ENCODE measurements around the gene MAPKAPK5. TPM values are rescaled to one million over a fixed set of nuclear protein-coding genes. Genes with fewer than 3 reads are reported as not detected.

MAPKAPK5 gene
- total and polyA plus RNA-seq, 9 of the 15 experiments (the other 6 are each of a cell fraction or from before 2014, with no cell fraction given): 11.6 to 72.1 (median 60.4) TPM

GRCh38 chr12:111870216-111870615 is 28.2 kb downstream of the MAPKAPK5 start:
- no peak for DNase-seq (ENCODE audit: extremely low read depth in 1 of 4, low spot score in 3 of 4)
- Histone ChIP-seq H3K9me1 (ENCODE audit: control insufficient read depth, insufficient read depth, low read length) (no peaks in the 10 kb centered on the region), H3K4me1 (replicated peaks in 1 of 2; ENCODE audit: control insufficient read depth in 2 of 2, insufficient read depth in 2 of 2, low read length in 2 of 2) (no peaks in the 10 kb centered on the region), H3K27ac (ENCODE audit: extremely low read depth, low read depth, low read length) (no peak overlapping the region), H3K79me2 (ENCODE audit: control insufficient read depth, insufficient read depth, low read length) (peaks cover under 1% of the 10 kb centered on the region; the same call in 2 of the 3 replicates), H3K4me3 (no peak overlapping the region), H4K20me1 (replicated peaks; ENCODE audit: control insufficient read depth, insufficient read depth, low read length) (no peaks in the 10 kb centered on the region), H3K27me3 (ENCODE audit: control insufficient read depth in 2 of 2, insufficient read depth in 2 of 2, low read length in 2 of 2) (no peaks in the 10 kb centered on the region), H3K36me3 (ENCODE audit: control insufficient read depth, insufficient read depth, low read length) (peaks cover 83% of the 10 kb centered on the region), H3K9ac (ENCODE audit: insufficient read depth in 1 of 2, low read depth in 2 of 2, low read length in 2 of 2) (no peak overlapping the region), H3K4me2 (ENCODE audit: insufficient read depth, low read length) (no peak overlapping the region), H3K9me3 (replicated peaks; ENCODE audit: control insufficient read depth, insufficient read depth, low read depth, low read length) (no peaks in the 10 kb centered on the region), H2AFZ (ENCODE audit: low read depth, low read length) (no peak overlapping the region)
- ChIA-PET POLR2A (interaction anchor here (0.6 to 1.8 kb wide), 3 partner anchors 9 to 32 kb away, joined by 3 to 4 read pairs (median 3); partner anchors contain the start of gene MAPKAPK5), CTCF (ENCODE audit: low intra/inter-chr PET ratio) (no interaction called here)
- no peak for FAIRE-seq
- no peak for TF ChIP-seq EHMT2 (IDR thresholded peaks at IDR 0.05)
- TF ChIP-seq HNRNPK (IDR thresholded peaks at IDR 0.05; ENCODE audit: low read depth, low read length, poor library complexity, severe bottlenecking): no peak
- TF ChIP-seq HOMEZ (CRISPR knock-in tag; IDR thresholded peaks at IDR 0.05): no peak
- no peak for TF ChIP-seq NR2F6 (CRISPR knock-in tag; IDR thresholded peaks at IDR 0.05)
- TF ChIP-seq ARID3A (IDR thresholded peaks at IDR 0.05; ENCODE audit: borderline replicate concordance, low read depth, low read length): no peak
- TF ChIP-seq GABPB1 (CRISPR knock-in tag; IDR thresholded peaks at IDR 0.05): no peak
- no peak for TF ChIP-seq NONO (IDR thresholded peaks at IDR 0.05; ENCODE audit: low read depth in 2 of 2, low read length in 1 of 2)
- TF ChIP-seq POLR2H (tag; IDR thresholded peaks at IDR 0.05; ENCODE audit: low read depth): no peak
- no peak for TF ChIP-seq MEF2A (IDR thresholded peaks at IDR 0.05; ENCODE audit: control insufficient read depth, low read depth, low read length)
- no peak for TF ChIP-seq MEF2D (tag; conservative IDR thresholded peaks at IDR 0.05; ENCODE audit: low read depth)
- TF ChIP-seq RBFOX2 (IDR thresholded peaks at IDR 0.05; ENCODE audit: low read depth, low read length): no peak
- no peak for TF ChIP-seq DIDO1 (tag; IDR thresholded peaks at IDR 0.05; ENCODE audit: low read depth)
- TF ChIP-seq ZNF280A (IDR thresholded peaks at IDR 0.05; ENCODE audit: low read depth, partially characterized antibody): no peak
- TF ChIP-seq PHF20 (IDR thresholded peaks at IDR 0.05; ENCODE audit: partially characterized antibody): no peak
- whole genome bisulfite sequencing (ENCODE audit: insufficient coverage, low coverage, missing lambda C conversion rate): 95% methylated on average over 6 of the region's 6 CpGs
- intact Hi-C loops (cut with micrococcal nuclease) (no loop called here), in situ Hi-C loops (cut with MboI) (no loop called here)
- ATAC-seq: no peak
- BruUV-seq (replicated peaks): no TSS peak
